GM12801 (cell line): ENCODE data around the gene MPI.

Source experiments
- CTCF ChIP-seq: IDR thresholded peaks from one replicate; pipeline ENCODE4 v1.5.1; 2011; ENCODE audit warnings: control low read depth; ENCODE audit not compliant: insufficient read length; ENCODE audit errors: extremely low read depth

Gene MPI

GRCh38 chr15:74906450-74907162, 16.8 kb downstream of the MPI start, which contains the start of gene FAM219B:
Gene FAM219B (minus strand): TSS chr15:74906851. CDS start chr15:74906800, 51 bp downstream.
- TF ChIP-seq CTCF = no peak

- TF ChIP-seq CTCF = no peak
These were observed 17.5 kb downstream of the MPI start for GRCh38 chr15:74907163-74907870.

DNA sequence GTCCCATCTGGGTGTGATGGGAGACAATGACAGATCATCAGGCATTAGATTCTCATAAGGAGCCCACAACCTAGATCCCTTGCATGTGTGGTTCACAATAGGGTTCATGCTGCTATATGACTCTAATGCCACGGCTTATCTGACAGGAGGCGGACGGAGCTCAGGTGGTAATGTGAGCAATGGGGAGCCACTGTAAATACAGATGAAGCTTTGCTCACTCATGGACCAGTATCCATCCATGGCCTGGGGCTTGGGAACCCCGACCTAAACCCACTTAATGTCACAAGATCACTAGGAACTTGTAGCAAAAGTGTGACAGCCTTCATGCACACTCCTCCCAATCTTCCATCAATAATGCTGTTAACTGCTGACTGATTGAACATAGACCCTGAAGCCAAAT, 18.8 kb downstream of the MPI start:
- TF ChIP-seq CTCF = no peak

DNA sequence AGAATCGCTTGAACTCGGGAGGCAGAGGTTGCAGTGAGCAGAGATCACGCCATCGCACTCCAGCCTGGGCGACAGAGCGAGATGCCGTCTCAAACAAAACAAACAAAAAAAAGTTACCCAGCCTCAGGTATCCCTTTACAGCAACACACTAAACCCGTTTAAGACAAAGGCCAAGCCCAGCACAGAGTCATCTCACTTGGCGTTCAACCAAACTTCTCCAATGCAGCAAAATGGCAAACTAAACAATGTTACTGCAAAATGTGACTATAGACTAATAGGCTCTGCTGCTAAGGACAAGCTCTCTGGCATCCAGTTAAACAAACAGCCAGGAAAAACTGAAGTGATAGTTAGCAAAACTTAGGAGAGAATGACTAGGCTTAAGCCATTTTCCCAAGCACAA, 23.2 kb downstream of the MPI start:
- TF ChIP-seq CTCF = no peak

- no peak for TF ChIP-seq CTCF
These were observed 27.8 kb downstream of the MPI start for GRCh38 chr15:74917676-74918075.

GRCh38 chr15:74920456-74920855, 30.6 kb downstream of the MPI start:
- no peak for TF ChIP-seq CTCF

DNA sequence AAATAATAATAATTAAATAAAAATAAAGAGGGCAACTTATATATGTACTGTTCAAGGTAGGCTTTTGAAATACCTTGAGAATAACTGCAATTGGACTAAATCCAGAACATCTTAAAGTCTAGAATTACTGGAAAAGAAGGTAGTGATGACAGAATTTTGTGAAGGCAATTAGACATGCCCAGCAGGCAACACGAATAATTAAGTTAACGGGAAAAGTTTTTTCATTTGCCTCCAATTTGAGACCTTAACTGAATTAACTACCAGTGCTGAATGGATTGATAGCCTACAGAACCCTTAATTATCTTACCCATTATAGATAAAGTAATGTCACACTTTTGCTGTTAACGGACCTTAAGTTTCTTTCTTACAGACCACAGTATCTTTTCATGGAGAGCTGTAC, 34.7 kb downstream of the MPI start:
- no peak for TF ChIP-seq CTCF
